Hepatocyte (in vitro differentiated cells): Measurements from ENCODE around the gene KANSL3. TPM values are rescaled to one million over a fixed set of nuclear protein-coding genes. Genes with fewer than 3 reads are reported as not detected.

Source experiments
- polyA plus RNA-seq: library from polyadenylated mRNA; unstranded; fragments of >200 nt; fragmentation: Nextera tagmentation; extraction: Ambion mirVana; gene quantifications from 2 replicates; pipeline ENCODE4 v1.2.1, GENCODE V29; 2016
- total RNA-seq: library from RNA; depleted of rRNA; stranded (reverse); fragments of >200 nt; gene quantifications from 2 replicates; pipeline ENCODE4 v1.2.3, GENCODE V29; 2014

KANSL3 gene
- total and polyA plus RNA-seq, 2 experiments from 2014 or later = 18.4 to 26.7 TPM

Other genes with a start within 250 kb of the KANSL3 start
- 6.2 and 8.1 TPM in 2 replicates for gene NEURL3, start 133.0 kb downstream of the KANSL3 start, total RNA-seq
- gene NEURL3, start 133.0 kb downstream of the KANSL3 start, polyA plus RNA-seq = 1.8 and 10.5 TPM in 2 replicates
- gene ARID5A, start 101.6 kb downstream of the KANSL3 start, total RNA-seq = 4.9 and 6.9 TPM in 2 replicates
- gene ARID5A, start 101.6 kb downstream of the KANSL3 start, polyA plus RNA-seq = 11.9 and 13.3 TPM in 2 replicates
- gene FER1L5, start 4.5 kb upstream of the KANSL3 start, total RNA-seq = 0.10 and 0.28 TPM in 2 replicates
- 0.21 and 0.33 TPM in 2 replicates for gene FER1L5, start 4.5 kb upstream of the KANSL3 start, polyA plus RNA-seq
- gene LMAN2L, start 101.8 kb upstream of the KANSL3 start, total RNA-seq = 35.6 and 44.4 TPM in 2 replicates
- gene LMAN2L, start 101.8 kb upstream of the KANSL3 start, polyA plus RNA-seq = 44.6 and 46.7 TPM in 2 replicates
- 10.8 and 11.0 TPM in 2 replicates for gene CNNM4, start 122.6 kb upstream of the KANSL3 start, total RNA-seq
- gene CNNM4, start 122.6 kb upstream of the KANSL3 start, polyA plus RNA-seq = 8.8 and 11.3 TPM in 2 replicates
- gene CNNM3, start 178.0 kb upstream of the KANSL3 start, total RNA-seq = 17.0 and 17.1 TPM in 2 replicates
- gene CNNM3, start 178.0 kb upstream of the KANSL3 start, polyA plus RNA-seq = 23.7 and 25.8 TPM in 2 replicates
- gene ANKRD23, start 205.7 kb upstream of the KANSL3 start, total RNA-seq = 1.8 and 2.0 TPM in 2 replicates
- gene ANKRD23, start 205.7 kb upstream of the KANSL3 start, polyA plus RNA-seq = 4.4 and 4.7 TPM in 2 replicates
- 9.0 and 13.6 TPM in 2 replicates for gene ANKRD39, start 219.7 kb upstream of the KANSL3 start, total RNA-seq
- gene ANKRD39, start 219.7 kb upstream of the KANSL3 start, polyA plus RNA-seq = 25.6 and 34.9 TPM in 2 replicates
- 30.2 and 37.5 TPM in 2 replicates for gene SEMA4C, start 231.8 kb upstream of the KANSL3 start, total RNA-seq
- gene SEMA4C, start 231.8 kb upstream of the KANSL3 start, polyA plus RNA-seq = 28.6 and 33.4 TPM in 2 replicates